ENCODE results near the gene TMEM108.

Gene TMEM108

GRCh38 chr3:133171831-133172230 lies 133.6 kb downstream of the TMEM108 start:
- in situ Hi-C loops (cut with HindIII; ENCODE audit: low sequenced_read_pairs) = no loop called here
- no peak for DNase-seq (ENCODE audit: low read depth, low spot score)
- H3K4me3 ChIP-seq (ENCODE audit: low read depth, low read length) = no peak overlapping the region
- TF ChIP-seq, protein P1, sequence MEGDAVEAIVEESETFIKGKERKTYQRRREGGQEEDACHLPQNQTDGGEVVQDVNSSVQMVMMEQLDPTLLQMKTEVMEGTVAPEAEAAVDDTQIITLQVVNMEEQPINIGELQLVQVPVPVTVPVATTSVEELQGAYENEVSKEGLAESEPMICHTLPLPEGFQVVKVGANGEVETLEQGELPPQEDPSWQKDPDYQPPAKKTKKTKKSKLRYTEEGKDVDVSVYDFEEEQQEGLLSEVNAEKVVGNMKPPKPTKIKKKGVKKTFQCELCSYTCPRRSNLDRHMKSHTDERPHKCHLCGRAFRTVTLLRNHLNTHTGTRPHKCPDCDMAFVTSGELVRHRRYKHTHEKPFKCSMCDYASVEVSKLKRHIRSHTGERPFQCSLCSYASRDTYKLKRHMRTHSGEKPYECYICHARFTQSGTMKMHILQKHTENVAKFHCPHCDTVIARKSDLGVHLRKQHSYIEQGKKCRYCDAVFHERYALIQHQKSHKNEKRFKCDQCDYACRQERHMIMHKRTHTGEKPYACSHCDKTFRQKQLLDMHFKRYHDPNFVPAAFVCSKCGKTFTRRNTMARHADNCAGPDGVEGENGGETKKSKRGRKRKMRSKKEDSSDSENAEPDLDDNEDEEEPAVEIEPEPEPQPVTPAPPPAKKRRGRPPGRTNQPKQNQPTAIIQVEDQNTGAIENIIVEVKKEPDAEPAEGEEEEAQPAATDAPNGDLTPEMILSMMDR (IDR thresholded peaks at IDR 0.05; ENCODE audit: low read depth, low read length) = no peak

GRCh38 chr3:133181392-133182150 lies 143.4 kb downstream of the TMEM108 start:
- H3K4me3 ChIP-seq (ENCODE audit: low read depth, low read length) = no peak overlapping the region
- in situ Hi-C loops (cut with HindIII; ENCODE audit: low sequenced_read_pairs) = no loop called here
- DNase-seq (ENCODE audit: low read depth, low spot score) = no peak
- TF ChIP-seq, protein P1 (IDR thresholded peaks at IDR 0.05; ENCODE audit: low read depth, low read length) = no peak

DNA sequence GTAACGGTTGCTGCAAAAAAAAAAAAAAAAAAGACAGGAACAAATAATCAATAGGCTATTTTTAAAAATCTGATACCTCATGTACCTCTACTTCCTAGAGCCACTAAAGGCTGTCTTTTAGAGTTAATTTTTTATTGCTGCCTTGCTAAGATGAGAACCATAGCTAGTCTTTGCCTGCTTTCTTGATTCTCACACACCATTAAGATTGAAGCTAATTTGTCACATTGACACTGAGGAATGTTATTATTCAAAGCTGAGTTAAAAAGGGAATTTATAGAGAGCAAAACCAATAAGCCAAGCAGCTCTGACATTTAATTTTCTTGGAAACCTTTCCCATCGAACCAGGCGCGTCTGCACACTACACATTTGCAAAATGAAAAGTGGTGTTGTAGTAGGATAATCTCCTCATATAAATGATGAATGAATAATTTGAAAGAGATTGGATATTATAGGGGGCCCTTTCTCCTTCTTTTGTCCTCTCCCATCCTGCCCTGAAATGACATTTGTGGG lies 149.7 kb downstream of the TMEM108 start:
- no peak for DNase-seq (ENCODE audit: low read depth, low spot score)
- no peak overlapping the region for H3K4me3 ChIP-seq (ENCODE audit: low read depth, low read length)
- TF ChIP-seq, protein P1 (IDR thresholded peaks at IDR 0.05; ENCODE audit: low read depth, low read length) = no peak
- in situ Hi-C loops (cut with HindIII; ENCODE audit: low sequenced_read_pairs) = no loop called here

DNA sequence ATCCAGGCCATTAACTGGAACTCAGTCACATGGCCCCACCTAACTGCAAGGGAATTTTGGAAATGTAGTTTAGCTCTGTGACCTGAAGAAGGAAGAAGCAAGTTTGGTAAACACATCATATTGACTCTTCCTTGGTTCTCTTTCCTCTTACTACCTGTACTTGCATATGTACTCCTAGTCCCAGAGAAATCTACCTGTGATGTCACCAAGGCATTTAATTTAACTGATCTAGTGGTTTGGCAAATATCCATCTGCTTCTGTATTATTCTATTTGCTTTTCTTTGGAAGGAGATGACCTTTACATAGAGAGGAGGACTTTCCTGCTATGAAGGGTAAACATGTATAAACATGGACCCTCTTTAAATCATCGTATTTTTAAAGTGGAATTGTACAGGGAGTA lies 150.8 kb downstream of the TMEM108 start:
- DNase-seq (ENCODE audit: low read depth, low spot score) = no peak
- TF ChIP-seq, protein P1 (IDR thresholded peaks at IDR 0.05; ENCODE audit: low read depth, low read length) = no peak
- in situ Hi-C loops (cut with HindIII; ENCODE audit: low sequenced_read_pairs) = no loop called here
- H3K4me3 ChIP-seq (ENCODE audit: low read depth, low read length) = no peak overlapping the region

GRCh38 chr3:133189893-133190292 lies 151.7 kb downstream of the TMEM108 start:
- TF ChIP-seq, protein P1 (IDR thresholded peaks at IDR 0.05; ENCODE audit: low read depth, low read length) = no peak
- in situ Hi-C loops (cut with HindIII; ENCODE audit: low sequenced_read_pairs) = no loop called here
- no peak for DNase-seq (ENCODE audit: low read depth, low spot score)
- no peak overlapping the region for H3K4me3 ChIP-seq (ENCODE audit: low read depth, low read length)

- TF ChIP-seq, protein P1 (IDR thresholded peaks at IDR 0.05; ENCODE audit: low read depth, low read length) = no peak
- H3K4me3 ChIP-seq (ENCODE audit: low read depth, low read length) = no peak overlapping the region
- in situ Hi-C loops (cut with HindIII; ENCODE audit: low sequenced_read_pairs) = no loop called here
- DNase-seq (ENCODE audit: low read depth, low spot score) = no peak
These were observed 153.6 kb downstream of the TMEM108 start for GRCh38 chr3:133191818-133192217.

Measured in astrocyte of the spinal cord (primary cell).